Naive thymus-derived CD4-positive, alpha-beta T cell (primary cell): Measurements from ENCODE around the gene PLK5. TPM values are rescaled to one million over a fixed set of nuclear protein-coding genes. Genes with fewer than 3 reads are reported as not detected.

Experiments used
- ATAC-seq: fragments of 150-1000 bp; cut with Tn5 transposase; 2 replicates; pipeline ENCODE4 v1.10.0; 2021; ENCODE audit warnings: mild to moderate bottlenecking, moderate library complexity
- CTCF ChIA-PET: fragments of 350-600 bp; sonication (Branson Sonifier 250); formaldehyde crosslinking; loops from one replicate; lab custom pipeline; 2021; ENCODE audit warnings: antibody characterized with exemption; lab: Charles Lee
- POLR2A ChIA-PET: fragments of 350-600 bp; sonication (Branson Sonifier 250); formaldehyde crosslinking; loops from one replicate; lab custom pipeline; 2021; ENCODE audit warnings: antibody characterized with exemption, inconsistent platforms; lab: Charles Lee
- DNase-seq, 9 donors: peaks; one replicate each; pipeline versions ENCODE4 v3.0.0 to v3.0.0-alpha.2; 2020 to 2022; ENCODE audit warnings: mixed read lengths in 1 of 9
- H3K27ac ChIP-seq: one replicate; pipeline ENCODE4 v1.7.0; 2013; ENCODE audit warnings: mild to moderate bottlenecking, low read depth, low read length, moderate library complexity
- H3K27me3 ChIP-seq, 2 donors: one replicate each; pipeline ENCODE4 v1.7.0; 2013; ENCODE audit warnings: low read length in 2 of 2, mild to moderate bottlenecking in 2 of 2, moderate library complexity in 2 of 2; ENCODE audit not compliant: control insufficient read depth in 2 of 2, insufficient read depth in 2 of 2
- H3K36me3 ChIP-seq, 3 experiments: 1 replicate in 2 of 3; 2 replicates in 1 of 3; pipeline ENCODE4 v1.7.0; 2013; ENCODE audit warnings: low read length in 3 of 3, mild to moderate bottlenecking in 3 of 3, moderate library complexity in 1 of 3; ENCODE audit not compliant: insufficient read depth in 3 of 3, control insufficient read depth in 2 of 3
- H3K4me1 ChIP-seq, 2 donors: one replicate each; pipeline ENCODE4 v1.7.0; 2013; ENCODE audit warnings: low read length in 2 of 2, mild to moderate bottlenecking in 2 of 2, moderate library complexity in 1 of 2; ENCODE audit not compliant: control insufficient read depth in 2 of 2, insufficient read depth in 2 of 2
- H3K4me3 ChIP-seq: 2 replicates; pipeline ENCODE4 v1.7.0; 2013; ENCODE audit warnings: mild to moderate bottlenecking, low read length
- H3K9me3 ChIP-seq, 3 experiments: 1 replicate in 2 of 3; 2 replicates in 1 of 3; pipeline ENCODE4 v1.7.0; 2013; ENCODE audit warnings: low read length in 3 of 3; ENCODE audit not compliant: control insufficient read depth in 2 of 3
- H3K27ac Mint-ChIP-seq, 9 donors: one replicate each; pipeline ENCODE4 v1.8.0; 2020 to 2022; ENCODE audit warnings: mixed read lengths in 9 of 9, mild to moderate bottlenecking in 8 of 9, moderate library complexity in 5 of 9, inconsistent platforms in 2 of 9
- H3K27me3 Mint-ChIP-seq, 5 donors: one replicate each; pipeline ENCODE4 v1.8.0; 2021 to 2022; ENCODE audit warnings: mixed read lengths in 5 of 5, mild to moderate bottlenecking in 1 of 5
- H3K36me3 Mint-ChIP-seq, 5 donors: one replicate each; pipeline ENCODE4 v1.8.0; 2020 to 2022; ENCODE audit warnings: mixed read lengths in 5 of 5, mild to moderate bottlenecking in 3 of 5, inconsistent platforms in 1 of 5
- H3K4me1 Mint-ChIP-seq, 7 donors: one replicate each; pipeline ENCODE4 v1.8.0; 2020 to 2022; ENCODE audit warnings: mixed read lengths in 7 of 7, mild to moderate bottlenecking in 3 of 7, inconsistent platforms in 1 of 7
- H3K4me3 Mint-ChIP-seq, 10 donors: one replicate each; pipeline ENCODE4 v1.8.0; 2020 to 2022; ENCODE audit warnings: mild to moderate bottlenecking in 10 of 10, mixed read lengths in 10 of 10, moderate library complexity in 6 of 10, inconsistent platforms in 2 of 10
- H3K9me3 Mint-ChIP-seq, 11 donors: one replicate each; pipeline ENCODE4 v1.8.0; 2020 to 2022; ENCODE audit warnings: mixed read lengths in 11 of 11, mild to moderate bottlenecking in 4 of 11, inconsistent platforms in 1 of 11, moderate library complexity in 1 of 11
- intact Hi-C, 2 donors: fragments of 100-400 bp; cut with micrococcal nuclease; formaldehyde crosslinking; loops; one replicate each; pipeline ENCODE4 v1.15.1; 2023
- polyA plus RNA-seq, 2 donors: library from polyadenylated mRNA; unstranded; fragments of 300-500 nt; fragmentation: Illumina TruSeq; gene quantifications; one replicate each; pipeline ENCODE4 v1.2.3, GENCODE V29; 2021
- total RNA-seq, 6 experiments: library from RNA in 5 of 6; stranded (reverse) in 5 of 6; gene quantifications; 1 replicate in 5 of 6; 2 replicates in 1 of 6; pipeline ENCODE4 v1.2.3 and lab custom pipeline; 2021 to 2026

Gene PLK5
- total and polyA plus RNA-seq, 7 experiments from 2014 or later = not detected

- Histone ChIP-seq H3K9me3 (no peaks in the 10 kb centered on the region), H3K4me3 (no peak overlapping the region), H3K27me3 (no peaks in the 10 kb centered on the region), H3K4me1 (peaks cover 5 to 6% of the 10 kb centered on the region in 2 donors), H3K27ac (no peak overlapping the region), H3K36me3 (no peaks in the 10 kb centered on the region)
- ChIA-PET CTCF (no interaction called here), POLR2A (interaction anchor here (0.9 to 1.0 kb wide), 2 partner anchors 37 to 298 kb away, joined by 3 read pairs; partner anchors contain the start of gene UQCR11)
- DNase-seq = no peak
- Mint-ChIP-seq H3K27me3 (peaks cover 0 to 32% (median 6%) of the 10 kb centered on the region in 5 donors), H3K27ac (no peak overlapping the region), H3K9me3 (peaks cover 0 to 2% (median 0%) of the 10 kb centered on the region in 11 donors), H3K36me3 (no peaks in the 10 kb centered on the region), H3K4me1 (peaks cover 0 to 8% (median 3%) of the 10 kb centered on the region in 7 donors), H3K4me3 (no peak overlapping the region)
- peak; percentile 37 for ATAC-seq
- intact Hi-C loops = loop anchor here in 1 of 2 donors (1.0 kb wide), 3 partner anchors 24 to 78 kb away; partner anchors contain the start of genes MBD3, PCSK4 and UQCR11
Observed at GRCh38 chr19:1567848-1568227, 44.0 kb downstream of the PLK5 start.

GRCh38 chr19:1568320-1569019, 44.6 kb downstream of the PLK5 start, which contains the start of gene MEX3D:
MEX3D (minus strand) TSS chr19:1568325; CDS start chr19:1568058, 267 bp downstream.
- peaks cover 0 to 2% (median 0%) of the 10 kb centered on the region in 11 donors for H3K9me3 Mint-ChIP-seq
- intact Hi-C loops = loop anchor here in 1 of 2 donors (1.0 kb wide), 3 partner anchors 24 to 78 kb away; partner anchors contain the start of genes MBD3, PCSK4 and UQCR11
- Histone ChIP-seq H3K27me3 (no peaks in the 10 kb centered on the region), H3K27ac (no peak within 1 kb of the TSS), H3K4me1 (peaks cover 5 to 6% of the 10 kb centered on the region in 2 donors), H3K36me3 (no peaks in the 10 kb centered on the region), H3K9me3 (no peaks in the 10 kb centered on the region), H3K4me3 (no peak within 1 kb of the TSS)
- H3K27me3 Mint-ChIP-seq = peaks cover 0 to 32% (median 6%) of the 10 kb centered on the region in 5 donors
- H3K4me1 Mint-ChIP-seq = peaks cover 0 to 8% (median 3%) of the 10 kb centered on the region in 7 donors
- POLR2A ChIA-PET = interaction anchor here (0.9 to 1.0 kb wide), 2 partner anchors 37 to 299 kb away, joined by 3 read pairs; partner anchors contain the start of gene UQCR11
- H3K27ac Mint-ChIP-seq = peak within 1 kb of the TSS in 1 of 9 donors; percentile 52
- H3K36me3 Mint-ChIP-seq = no peaks in the 10 kb centered on the region
- H3K4me3 Mint-ChIP-seq = peak within 1 kb of the TSS in 8 of 10 donors; percentile 3 to 78 (median 50)
- ATAC-seq = peak; percentile 98
- CTCF ChIA-PET = interaction anchor here (0.6 kb wide), 1 partner anchor 258 kb away, joined by 3 read pairs; no protein-coding TSS in a partner anchor
- DNase-seq = peak; percentile 64 to 86 (median 81)

- intact Hi-C loops = no loop called here
- no peak for ATAC-seq
- Mint-ChIP-seq H3K9me3 (no peaks in the 10 kb centered on the region), H3K4me3 (peak overlapping the region in 9 of 10 donors; percentile 26 to 78 (median 59)), H3K4me1 (peaks cover 0 to 8% (median 3%) of the 10 kb centered on the region in 7 donors), H3K27me3 (peaks cover 0 to 26% (median 6%) of the 10 kb centered on the region in 5 donors), H3K27ac (peak overlapping the region in 4 of 9 donors; percentile 24 to 79 (median 45)), H3K36me3 (no peaks in the 10 kb centered on the region)
- Histone ChIP-seq H3K9me3 (no peaks in the 10 kb centered on the region), H3K4me1 (peaks cover 5 to 6% of the 10 kb centered on the region in 2 donors), H3K27me3 (no peaks in the 10 kb centered on the region), H3K27ac (no peak overlapping the region), H3K4me3 (no peak overlapping the region), H3K36me3 (no peaks in the 10 kb centered on the region)
- DNase-seq = no peak
- POLR2A ChIA-PET = no interaction called here
- CTCF ChIA-PET = interaction anchor here (0.7 kb wide), 1 partner anchor 33 kb away, joined by 3 read pairs; no protein-coding TSS in a partner anchor
Observed at GRCh38 chr19:1569997-1570396, 46.1 kb downstream of the PLK5 start.

- Mint-ChIP-seq H3K36me3 (peaks cover 0 to 1% (median 0%) of the 10 kb centered on the region in 5 donors), H3K27me3 (peaks cover 0 to 22% (median 6%) of the 10 kb centered on the region in 5 donors), H3K9me3 (no peaks in the 10 kb centered on the region), H3K27ac (peak overlapping the region in 1 of 9 donors; percentile 38), H3K4me3 (peak overlapping the region in 2 of 10 donors; percentile 2 to 57), H3K4me1 (peaks cover 0 to 8% (median 3%) of the 10 kb centered on the region in 7 donors)
- DNase-seq = no peak
- no peak for ATAC-seq
- Histone ChIP-seq H3K27ac (no peak overlapping the region), H3K27me3 (no peaks in the 10 kb centered on the region), H3K9me3 (no peaks in the 10 kb centered on the region), H3K4me3 (no peak overlapping the region), H3K36me3 (peaks cover 0 to 2% (median 0%) of the 10 kb centered on the region in 3 experiments), H3K4me1 (peaks cover 5 to 6% of the 10 kb centered on the region in 2 donors)
- CTCF ChIA-PET = no interaction called here
- intact Hi-C loops = no loop called here
- POLR2A ChIA-PET = interaction anchor here (0.6 to 0.7 kb wide), 2 partner anchors 37 to 297 kb away, joined by 3 read pairs; no protein-coding TSS in a partner anchor
Observed at GRCh38 chr19:1570836-1571235, 47.0 kb downstream of the PLK5 start.

GRCh38 chr19:1571358-1571757, 47.5 kb downstream of the PLK5 start:
- DNase-seq (no peak), ATAC-seq (no peak)
- Histone ChIP-seq H3K27ac (no peak overlapping the region), H3K4me1 (peaks cover 5 to 6% of the 10 kb centered on the region in 2 donors), H3K9me3 (no peaks in the 10 kb centered on the region), H3K27me3 (no peaks in the 10 kb centered on the region), H3K4me3 (no peak overlapping the region), H3K36me3 (peaks cover 0 to 7% (median 0%) of the 10 kb centered on the region in 3 experiments)
- POLR2A ChIA-PET = no interaction called here
- Mint-ChIP-seq H3K36me3 (peaks cover 0 to 4% (median 0%) of the 10 kb centered on the region in 5 donors), H3K27ac (no peak overlapping the region), H3K9me3 (no peaks in the 10 kb centered on the region), H3K4me3 (no peak overlapping the region), H3K27me3 (peaks cover 0 to 19% (median 6%) of the 10 kb centered on the region in 5 donors), H3K4me1 (peaks cover 0 to 9% (median 4%) of the 10 kb centered on the region in 7 donors)
- intact Hi-C loops = no loop called here
- CTCF ChIA-PET = interaction anchor here (0.6 kb wide), 1 partner anchor 483 kb away, joined by 3 read pairs; no protein-coding TSS in a partner anchor

- no peaks in the 10 kb centered on the region for H3K27me3 ChIP-seq
- H3K9me3 ChIP-seq = no peaks in the 10 kb centered on the region
- POLR2A ChIA-PET = interaction anchor here (0.6 to 0.8 kb wide), 2 partner anchors 36 to 215 kb away, joined by 3 to 12 read pairs; no protein-coding TSS in a partner anchor
- CTCF ChIA-PET = no interaction called here
- Mint-ChIP-seq H3K27ac (no peak overlapping the region), H3K36me3 (peaks cover 0 to 4% (median 0%) of the 10 kb centered on the region in 5 donors), H3K4me1 (peaks cover 0 to 9% (median 4%) of the 10 kb centered on the region in 7 donors), H3K9me3 (no peaks in the 10 kb centered on the region), H3K4me3 (no peak overlapping the region), H3K27me3 (peaks cover 0 to 19% (median 6%) of the 10 kb centered on the region in 5 donors)
- H3K4me3 ChIP-seq = no peak overlapping the region
- H3K27ac ChIP-seq = no peak overlapping the region
- ATAC-seq (no peak), DNase-seq (no peak)
- intact Hi-C loops = no loop called here
- H3K4me1 ChIP-seq = peaks cover 5 to 6% of the 10 kb centered on the region in 2 donors
- H3K36me3 ChIP-seq = peaks cover 0 to 17% (median 0%) of the 10 kb centered on the region in 3 experiments
Observed at GRCh38 chr19:1572795-1573194, 48.9 kb downstream of the PLK5 start.
